Stimulated activated CD8-positive, alpha-beta memory T cell treated with anti-CD3 and anti-CD28 coated beads, Interleukin-12 subunit alpha, Interleukin-12 subunit beta, amount 100 ng/mL, for 24 hours (primary cell): Measurements from ENCODE around the gene SPTSSA.
"Not testable (repeated sequence)": the region's sequence is repeated elsewhere in the genome, so short reads cannot be mapped to it uniquely, and the experiment has no call there.

ENCODE experiments used
- DNase-seq: peaks from one replicate; pipeline ENCODE4 v3.0.0-alpha.2; 2020; ENCODE audit errors: extremely low read depth

The SPTSSA gene

DNA sequence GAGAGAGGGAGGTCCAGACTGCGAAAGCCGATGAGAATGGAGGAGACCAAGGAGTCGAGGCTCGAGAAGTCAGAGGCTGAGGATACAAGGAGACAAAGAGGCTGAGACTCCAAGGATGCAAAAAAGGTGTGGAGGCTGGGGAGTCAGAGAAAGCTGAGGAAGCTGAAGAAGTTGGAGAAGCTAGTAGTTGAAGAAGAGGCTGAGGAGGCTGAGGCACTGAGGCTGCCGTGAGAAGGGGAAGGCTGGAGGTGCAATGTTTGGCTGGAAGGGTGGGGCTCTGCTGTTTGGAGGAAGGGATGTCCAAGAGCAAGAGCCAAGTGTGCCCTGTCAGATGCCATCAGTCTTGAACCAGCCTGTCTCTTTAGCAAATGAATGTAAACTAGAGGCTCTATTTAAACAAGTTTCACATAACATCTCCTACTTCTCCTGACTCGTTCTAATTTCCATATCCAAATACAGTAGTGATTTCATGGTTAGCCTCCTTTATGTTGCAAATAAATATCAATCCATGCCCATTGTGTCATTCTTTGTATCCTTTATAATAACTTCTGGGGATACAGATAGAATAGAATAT lies 10.8 kb upstream of the SPTSSA start:
- DNase-seq: no peak

DNA sequence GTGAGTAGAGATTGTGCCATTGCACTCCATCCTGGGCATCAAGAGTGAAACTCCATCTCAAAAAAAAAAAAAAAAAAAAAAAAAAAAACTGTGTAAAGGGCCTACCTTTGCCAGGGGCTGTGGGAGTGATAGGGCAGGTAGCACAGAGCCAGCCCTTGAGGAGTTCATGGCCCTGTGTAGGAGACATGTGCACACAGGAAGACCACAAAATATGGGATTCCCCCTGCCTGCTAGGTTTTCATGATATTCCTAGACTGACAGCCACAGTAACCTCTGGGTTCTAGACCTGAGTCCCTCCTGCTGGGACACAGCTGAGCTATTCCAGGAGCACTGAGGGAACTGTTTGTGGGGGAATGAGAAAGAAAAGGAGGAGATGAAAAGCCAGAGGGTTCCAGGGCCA lies 8.3 kb upstream of the SPTSSA start:
- no peak for DNase-seq

DNA sequence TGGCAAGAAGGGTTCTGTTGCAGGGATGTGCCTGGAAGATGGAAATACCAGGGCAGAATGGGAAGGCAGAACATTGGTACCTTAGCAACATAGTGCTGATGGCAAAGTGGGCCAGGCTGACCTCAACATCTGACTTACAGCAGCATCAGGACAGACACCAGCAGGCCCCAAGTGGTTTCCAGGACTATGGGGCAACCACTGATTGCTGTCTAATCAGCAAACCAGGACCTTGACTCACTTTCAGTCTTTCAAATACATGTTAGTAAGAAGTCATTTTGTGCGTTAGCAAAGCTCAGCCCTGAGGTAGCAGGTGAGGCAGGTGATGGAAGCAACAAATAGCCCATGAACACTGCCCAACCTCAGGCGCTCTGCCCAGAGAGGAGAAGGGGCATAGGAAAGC lies 4.7 kb upstream of the SPTSSA start:
- no peak for DNase-seq

DNA sequence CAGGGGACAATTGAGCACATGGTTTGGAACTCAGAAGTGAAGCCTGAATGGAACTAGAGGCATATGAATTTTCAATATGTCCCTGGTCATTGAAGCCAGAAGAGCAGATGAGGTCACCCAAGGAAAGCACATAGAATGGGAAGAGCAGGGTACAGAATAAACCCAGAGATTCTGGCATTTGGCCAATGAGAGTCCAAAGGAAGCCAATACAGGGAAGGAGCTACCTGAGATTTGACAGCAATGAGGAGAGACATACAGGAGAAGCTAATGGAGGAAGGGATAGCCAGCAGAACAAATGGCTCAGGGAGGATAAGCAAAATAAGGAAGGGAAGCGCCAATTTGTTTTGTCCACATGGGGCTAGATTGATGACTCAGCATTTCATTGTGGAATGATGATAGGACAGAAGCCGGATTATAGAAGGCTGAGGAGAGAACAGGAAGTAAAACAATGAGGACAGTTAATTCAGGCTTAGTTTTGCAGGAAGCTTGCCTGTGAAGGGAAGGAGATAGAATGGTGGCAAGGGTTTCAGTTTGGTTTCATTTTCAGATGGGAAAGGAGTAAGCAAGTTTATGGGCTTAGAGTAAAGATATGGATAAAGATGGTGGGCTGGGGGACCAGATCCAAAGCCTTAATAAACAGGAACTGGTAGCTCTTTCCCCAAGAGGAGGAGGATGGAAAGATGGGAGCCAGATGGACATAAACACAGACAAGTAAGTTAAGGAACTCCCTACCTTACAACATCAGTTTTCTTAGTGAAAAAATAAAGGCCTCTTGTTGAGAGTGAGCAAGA lies 3.2 kb upstream of the SPTSSA start:
- no peak for DNase-seq

DNA sequence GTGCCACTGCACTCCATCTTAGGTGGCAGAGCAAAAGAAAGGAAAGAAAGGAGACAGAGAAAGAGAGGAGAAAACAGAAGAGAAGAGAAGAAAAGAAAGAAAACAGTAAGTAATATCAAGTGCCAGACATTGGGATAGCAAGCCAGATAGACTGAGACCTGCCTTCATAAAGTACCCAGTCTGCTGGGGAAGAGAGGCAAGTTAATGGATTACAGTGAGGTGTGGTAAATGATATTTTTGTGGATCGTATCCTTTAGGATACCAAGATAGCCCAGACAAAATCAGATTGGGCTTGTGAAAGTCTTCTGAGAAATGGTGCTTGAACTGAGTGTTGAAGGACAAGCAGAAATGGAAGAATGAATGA lies 1.5 kb upstream of the SPTSSA start:
- no peak for DNase-seq

DNA sequence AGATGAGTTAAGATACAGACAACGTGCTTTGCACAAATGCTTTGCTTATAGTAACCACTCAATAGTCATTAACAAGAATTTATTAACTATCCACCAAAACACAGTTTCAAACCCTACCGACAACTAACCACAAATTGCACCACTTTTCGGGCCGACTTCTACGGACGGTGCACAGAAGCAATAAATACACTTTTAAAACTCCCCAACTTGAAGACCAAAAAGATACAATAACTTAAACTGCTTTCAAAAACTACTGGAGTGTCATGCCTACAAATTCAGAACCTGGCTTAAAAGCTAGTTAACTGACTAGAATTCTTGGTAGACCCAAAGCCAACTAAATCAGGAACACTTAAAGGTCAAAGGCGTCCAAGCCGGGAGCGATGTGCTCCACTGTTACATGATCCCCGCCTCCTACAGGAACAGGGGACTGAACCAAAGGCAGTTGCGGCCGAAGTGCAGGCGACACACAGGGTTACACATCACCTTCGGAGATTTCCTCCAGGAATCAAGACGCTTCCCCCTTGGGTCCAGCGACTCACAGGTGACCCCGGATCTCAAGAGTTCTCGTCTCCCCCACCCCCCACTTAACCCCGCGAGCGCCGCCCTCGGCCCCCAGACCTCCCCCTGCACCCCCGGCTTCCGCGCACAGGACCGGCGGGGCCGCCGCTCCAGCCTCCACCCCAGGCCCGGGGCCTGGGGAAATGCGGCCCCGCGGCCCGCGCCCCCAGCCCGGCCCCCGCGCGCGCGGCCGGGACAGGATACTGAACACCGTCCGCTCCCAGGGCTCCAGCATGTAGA lies 507 bp downstream of the SPTSSA start:
- no peak for DNase-seq

DNA sequence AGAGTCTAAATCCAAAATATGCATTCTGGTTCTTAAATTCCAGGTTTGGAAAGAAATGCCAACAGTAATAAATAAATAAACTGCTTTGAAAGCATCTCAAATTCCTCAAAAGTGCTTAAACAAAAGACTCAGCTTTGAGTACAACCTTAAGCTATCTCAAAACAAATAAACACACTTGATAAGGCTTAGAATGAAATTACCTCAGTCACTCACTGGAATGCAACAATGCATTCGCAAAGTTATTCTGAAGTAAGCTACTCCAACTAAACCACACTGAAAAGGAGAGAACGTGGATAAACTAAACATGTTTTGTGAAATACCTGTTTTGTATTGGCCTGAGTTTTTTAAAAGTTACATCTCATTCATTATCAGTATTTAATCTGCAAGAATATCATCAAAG lies 1.2 kb downstream of the SPTSSA start:
- DNase-seq: no peak

DNA sequence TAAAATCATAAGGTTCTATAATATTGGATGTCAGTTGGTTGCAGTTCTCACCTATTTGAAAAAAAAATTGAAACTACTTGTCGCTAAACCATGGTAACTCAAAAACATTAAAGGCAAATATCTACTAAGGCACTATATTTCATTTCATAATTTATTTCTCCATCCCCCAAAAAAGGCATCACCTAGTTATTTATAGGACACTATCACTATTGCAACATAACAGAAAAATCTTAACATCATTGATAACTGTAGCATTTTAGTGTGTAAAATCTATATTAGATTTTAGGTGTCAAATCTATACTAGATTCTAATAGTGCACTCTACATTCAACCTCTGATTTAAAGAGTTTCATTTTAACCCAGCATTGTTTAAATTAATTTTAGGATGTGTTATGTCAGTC lies 1.7 kb downstream of the SPTSSA start:
- no peak for DNase-seq

DNA sequence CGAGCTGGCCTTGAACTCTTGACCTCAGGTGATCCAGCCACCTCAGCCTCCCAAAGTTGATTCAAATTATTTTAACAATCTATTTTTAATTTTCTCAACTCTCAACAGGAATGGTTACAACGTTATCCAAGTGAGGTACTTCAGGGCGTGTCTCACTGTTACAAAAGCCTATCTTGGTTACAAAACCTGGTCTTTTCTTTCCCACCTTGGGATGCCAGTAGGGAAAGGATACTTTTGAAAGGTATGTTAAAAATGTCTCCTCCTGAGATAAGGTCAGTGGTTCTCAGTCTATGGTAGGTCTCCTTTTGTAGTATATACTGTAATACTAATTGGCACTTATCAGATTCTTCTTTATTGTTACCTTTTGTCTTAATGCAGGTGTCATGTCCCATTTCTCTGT lies 4.9 kb downstream of the SPTSSA start:
- DNase-seq: no peak

DNA sequence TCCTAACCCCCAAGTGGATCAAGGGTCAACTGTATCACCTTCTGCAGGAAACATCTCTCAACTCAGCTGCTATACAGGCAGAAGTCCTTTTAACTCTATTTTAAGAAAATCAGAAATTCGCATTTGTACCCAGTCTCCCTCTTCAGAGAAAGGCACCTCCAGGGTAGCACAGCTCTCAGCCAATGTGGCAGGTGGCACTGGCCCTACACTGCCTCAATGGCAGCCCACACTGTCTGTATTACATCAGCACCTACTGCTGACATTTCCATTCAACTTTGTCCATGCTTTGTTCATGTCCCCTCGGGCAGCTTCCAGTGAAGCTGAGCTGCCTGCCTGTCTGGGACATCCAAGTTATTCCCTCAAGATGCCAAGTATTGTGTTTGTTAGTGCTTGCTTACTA lies 8.8 kb downstream of the SPTSSA start:
- no peak for DNase-seq

DNA sequence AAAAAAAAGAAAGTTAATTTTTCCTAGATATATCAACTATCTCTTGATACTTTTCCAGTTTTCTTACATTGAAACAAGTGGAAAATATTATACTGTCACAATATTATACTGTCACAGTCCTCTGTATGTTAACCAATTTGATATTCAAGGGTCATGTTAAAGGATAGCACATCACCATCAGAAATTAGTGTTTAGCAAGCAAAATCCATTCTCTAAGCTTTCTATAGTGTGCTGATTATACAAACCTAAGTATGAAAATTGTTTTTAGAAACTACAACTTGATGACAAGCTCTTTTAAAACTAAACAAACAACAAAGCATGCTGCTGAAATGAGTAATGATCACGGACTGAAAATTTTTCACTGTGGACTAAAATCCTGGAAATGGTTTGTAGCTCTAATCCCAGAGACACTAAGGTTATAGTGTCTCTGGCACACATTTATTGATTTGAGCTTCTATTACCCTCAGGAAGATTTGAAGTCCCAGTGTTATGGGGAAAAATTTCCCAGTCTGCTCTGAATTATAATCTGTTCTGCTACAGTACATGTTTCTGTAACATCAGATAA lies 9.7 kb downstream of the SPTSSA start:
- no peak for DNase-seq

DNA sequence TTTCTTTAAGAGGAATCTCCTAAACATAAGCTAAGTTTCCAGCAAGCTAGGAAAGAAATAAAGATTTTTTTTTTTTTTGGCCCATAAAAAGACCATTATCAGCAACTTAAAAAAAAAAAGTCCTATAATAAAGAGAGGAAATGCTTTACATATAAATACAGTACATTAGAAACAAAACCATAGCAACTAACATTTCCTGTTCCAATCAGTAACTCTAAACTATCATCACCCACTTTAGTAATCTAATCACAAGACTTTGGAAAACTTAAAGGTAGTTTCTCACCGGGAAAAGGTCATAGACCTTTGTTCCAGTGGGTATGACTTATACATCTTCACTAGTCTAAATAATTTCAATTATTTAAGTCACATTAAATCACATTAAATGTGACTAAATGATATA lies 11.1 kb downstream of the SPTSSA start:
- no peak for DNase-seq

DNA sequence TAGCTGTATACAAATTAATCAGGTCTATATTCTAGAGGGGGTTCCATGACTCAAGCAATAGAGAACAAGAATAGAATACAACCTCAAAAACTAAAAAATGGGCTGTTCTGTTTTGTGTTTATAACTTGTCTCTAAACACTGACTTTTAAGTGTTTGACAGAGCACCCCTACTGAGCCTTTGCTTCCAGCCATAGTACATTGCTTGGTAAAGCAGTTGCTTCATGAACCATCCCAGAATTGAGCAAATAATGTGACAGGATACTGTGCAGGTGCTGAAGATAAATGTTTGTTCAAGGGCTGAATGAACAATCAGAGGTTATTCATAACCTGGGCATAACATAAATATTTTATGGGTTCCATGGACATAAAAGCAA lies 11.5 kb downstream of the SPTSSA start:
- no peak for DNase-seq

DNA sequence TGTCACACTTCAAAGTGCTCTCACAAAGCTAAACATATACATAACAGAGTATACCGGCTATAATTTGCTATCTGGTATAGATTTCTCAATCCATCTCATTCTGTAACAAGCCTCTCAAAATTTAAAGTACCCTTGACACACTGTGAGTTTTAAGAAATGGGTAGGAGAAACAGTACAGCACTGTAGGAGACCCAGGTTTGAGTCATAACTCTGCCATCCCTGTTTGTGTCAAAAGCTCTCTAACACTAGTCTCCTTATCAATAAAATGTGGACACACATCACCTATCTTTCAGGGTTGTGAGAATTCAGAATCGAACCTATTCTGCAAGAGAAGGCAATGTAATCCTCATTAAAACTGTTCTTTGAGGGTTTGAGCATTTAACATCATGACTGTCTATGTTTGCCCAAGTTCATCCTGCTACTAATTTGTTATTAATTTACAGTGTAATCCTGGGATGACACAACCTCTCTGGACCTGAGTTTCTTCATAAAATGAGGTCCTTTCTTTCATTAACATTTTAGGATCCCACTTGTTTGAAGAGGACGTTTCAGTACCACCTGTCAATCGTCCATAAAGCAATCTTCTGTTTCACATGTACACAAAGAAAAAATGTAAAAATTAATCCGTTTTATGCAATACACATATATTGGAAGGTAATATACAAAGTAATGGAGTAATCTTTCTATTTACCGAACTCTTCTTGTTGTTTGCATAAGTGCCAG lies 12.1 kb downstream of the SPTSSA start:
- no peak for DNase-seq

DNA sequence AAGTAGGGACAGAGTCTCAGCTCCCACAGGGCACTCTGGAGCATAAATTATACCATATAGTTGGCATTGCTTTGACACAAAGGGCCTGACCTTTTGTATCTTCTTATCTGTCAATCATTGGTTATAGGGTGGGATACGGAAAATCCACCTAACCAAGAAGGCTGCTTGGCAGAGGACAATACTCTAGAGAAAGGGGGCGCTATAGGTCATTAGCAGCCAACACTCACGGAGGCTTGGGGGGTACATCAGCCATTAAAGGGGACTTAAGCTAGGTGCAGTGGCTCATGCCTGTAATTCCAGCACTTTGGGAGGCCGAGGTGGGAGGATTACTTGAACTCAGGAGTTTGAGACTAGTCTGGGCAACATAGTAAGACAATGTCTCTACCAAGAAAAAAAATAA lies 22.9 kb downstream of the SPTSSA start:
- no peak for DNase-seq

DNA sequence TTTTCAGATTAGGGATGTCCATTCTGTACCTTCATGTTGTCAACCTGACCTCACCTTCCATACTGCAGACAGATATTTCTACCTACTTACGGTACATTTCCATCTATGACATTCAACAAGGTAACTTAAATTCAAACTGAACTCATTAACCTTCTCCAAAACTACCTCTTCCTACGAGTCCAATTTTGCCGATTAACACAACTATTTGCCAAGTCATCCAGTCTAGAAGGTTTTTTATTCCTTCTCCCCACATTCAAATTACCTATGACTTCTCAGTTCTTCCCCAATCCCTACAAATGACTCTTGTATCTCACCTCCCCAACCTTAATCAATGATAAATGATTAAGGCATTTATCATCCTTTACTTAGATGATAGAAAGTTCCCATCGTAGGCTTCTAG lies 23.6 kb downstream of the SPTSSA start:
- no peak for DNase-seq

DNA sequence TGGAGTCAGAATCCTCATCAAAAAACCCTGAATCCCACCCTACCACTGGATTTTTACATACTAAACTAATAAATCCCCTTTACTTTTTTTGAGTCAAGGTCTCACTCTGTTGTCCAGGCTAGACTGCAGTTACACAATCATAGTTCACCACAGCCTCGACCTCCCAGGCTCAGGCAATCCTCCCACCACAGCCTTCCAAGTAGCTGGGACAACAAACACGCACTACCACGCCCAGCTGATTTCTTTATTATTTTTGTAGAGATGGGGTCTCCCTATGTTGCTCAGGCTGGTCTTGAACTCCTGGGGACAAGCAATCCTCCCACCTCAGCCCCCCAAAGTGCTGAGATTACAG lies 24.3 kb downstream of the SPTSSA start:
- no peak for DNase-seq

DNA sequence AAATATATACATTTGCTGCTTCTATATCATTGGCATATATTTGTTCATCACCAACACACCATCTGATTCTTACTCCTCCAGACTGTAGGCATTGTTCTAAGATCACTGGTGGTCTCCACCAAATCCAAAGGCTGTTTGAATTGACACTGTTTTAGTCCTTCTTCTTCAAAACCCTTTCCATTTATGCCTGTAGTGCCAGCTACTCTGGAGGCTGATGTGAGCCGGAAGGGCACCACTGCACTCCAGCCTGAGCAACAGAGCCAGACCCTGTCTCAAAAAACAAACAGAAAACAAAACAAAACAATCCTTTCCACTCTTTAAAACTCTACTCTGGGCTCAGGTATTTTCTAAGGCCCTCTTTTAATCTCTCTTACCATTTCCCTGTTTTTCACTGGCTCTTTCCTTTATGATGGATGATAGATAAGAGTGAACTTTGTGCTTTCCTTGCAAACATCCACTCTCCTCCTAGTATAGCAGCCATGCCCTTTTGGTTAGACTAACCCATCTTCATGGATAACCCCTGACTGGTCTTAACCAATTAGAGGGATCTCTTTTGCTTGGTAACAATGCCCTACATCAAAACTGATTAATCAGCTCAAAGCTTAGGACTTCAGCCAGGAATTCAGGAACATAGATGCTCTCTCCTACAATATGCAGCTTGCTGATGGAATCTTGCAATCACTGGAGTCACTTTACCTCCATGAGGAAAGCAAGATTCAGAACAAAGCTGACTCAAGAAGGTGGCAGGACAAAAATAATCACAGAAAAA lies 24.9 kb downstream of the SPTSSA start:
- DNase-seq: no peak

DNA sequence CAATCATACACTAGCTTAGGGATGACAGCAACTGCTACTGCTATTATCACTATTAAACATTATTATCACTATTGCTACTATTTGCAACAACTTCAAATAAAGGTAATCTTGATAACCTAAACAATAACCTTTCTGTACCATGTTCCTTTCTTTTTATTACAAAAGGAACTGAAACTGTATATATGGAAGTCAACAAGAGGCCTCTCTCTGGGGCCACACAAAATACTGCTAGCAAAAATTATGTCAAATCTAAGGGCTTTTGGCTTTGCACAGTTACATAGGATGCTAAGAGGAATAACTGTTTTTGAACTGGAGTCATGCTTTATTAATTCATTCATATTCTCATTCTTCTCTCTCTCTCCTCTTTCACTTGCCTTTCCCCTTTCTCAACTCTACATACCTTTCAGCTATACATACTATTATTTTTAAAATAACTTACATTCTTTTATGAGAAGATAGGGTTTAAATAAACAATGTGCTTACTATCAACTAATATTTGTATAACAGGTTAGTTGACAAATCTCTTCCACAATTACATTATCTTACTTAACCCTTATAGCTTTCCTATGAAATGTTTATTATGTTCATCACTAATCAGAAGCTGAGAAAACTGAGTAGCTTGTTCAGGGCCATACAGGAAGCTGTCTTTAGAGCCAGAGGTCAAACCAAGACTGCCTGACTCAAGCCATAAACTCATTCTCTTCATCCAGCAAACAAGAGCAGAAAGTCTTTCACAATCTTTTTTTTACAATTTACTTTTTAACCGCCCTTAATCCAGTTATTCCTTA lies 25.7 kb downstream of the SPTSSA start:
- DNase-seq: no peak

DNA sequence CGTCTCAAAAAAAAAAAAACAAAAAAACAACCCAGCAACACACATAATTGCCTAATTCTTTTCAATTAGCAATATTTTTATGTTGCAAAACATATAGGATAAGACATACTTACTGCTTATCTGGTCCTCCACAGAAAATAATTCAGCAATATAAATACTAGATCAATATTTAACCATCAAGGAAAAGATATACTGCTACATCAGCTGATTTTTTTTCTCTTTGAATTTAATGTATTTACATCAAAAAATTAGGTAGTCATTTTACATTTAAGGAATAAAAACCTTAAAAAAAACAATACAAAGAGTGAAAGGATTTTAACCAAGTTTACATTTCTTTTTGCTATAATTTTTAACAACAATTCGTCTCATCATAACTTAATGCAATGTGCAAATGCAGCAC lies 28.1 kb downstream of the SPTSSA start:
- no peak for DNase-seq

DNA sequence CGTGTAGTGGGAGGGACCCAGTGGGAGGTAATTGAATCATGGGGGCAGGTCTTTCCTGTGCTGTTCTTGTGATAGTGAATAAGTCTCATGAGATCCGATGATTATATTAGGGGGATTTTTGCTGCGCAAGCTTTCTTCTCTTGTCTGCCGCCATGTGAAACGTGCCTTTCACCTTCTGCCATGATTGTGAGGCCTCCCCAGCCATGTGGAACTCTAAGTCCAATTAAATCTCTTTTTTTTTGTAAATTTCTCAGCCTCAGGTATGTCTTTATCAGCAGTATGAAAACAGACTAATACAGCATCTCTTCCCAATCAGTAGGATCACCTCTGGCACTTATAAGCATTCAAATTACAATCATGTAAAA lies 34.0 kb downstream of the SPTSSA start:
- DNase-seq: not testable (repeated sequence)
